HepG2 (cell line): ENCODE measurements around the gene FETUB. TPM values are rescaled to one million over a fixed set of nuclear protein-coding genes. Genes with fewer than 3 reads are reported as not detected.

Source experiments
- ATF1 ChIP-seq: IDR thresholded peaks from 2 replicates; pipeline ENCODE4 v1.6.1; 2016; ENCODE audit warnings: mild to moderate bottlenecking, control low read depth
- HMG20B ChIP-seq: conservative IDR thresholded peaks from 2 replicates; pipeline ENCODE4 v1.6.1; 2016; ENCODE audit warnings: missing genetic modification reagents, missing compliant biosample characterization
- HNF4G ChIP-seq, 2 experiments: sonication (generic) in 1 of 2; formaldehyde crosslinking in 1 of 2; IDR thresholded peaks; 2 replicates each; pipeline versions ENCODE4 v1.4.0 to v1.6.1; 2011 to 2020; ENCODE audit warnings: borderline replicate concordance in 2 of 2, low read depth in 2 of 2, mild to moderate bottlenecking in 2 of 2, low read length in 1 of 2, missing genetic modification reagents in 1 of 2, moderate library complexity in 1 of 2
- KDM1A ChIP-seq: IDR thresholded peaks from 2 replicates; pipeline ENCODE4 v1.6.1; 2016; ENCODE audit warnings: missing compliant biosample characterization
- NFE2L1 ChIP-seq: sonication (generic); formaldehyde crosslinking; IDR thresholded peaks from 2 replicates; pipeline ENCODE4 v1.4.0; 2020; ENCODE audit warnings: missing genetic modification reagents, mild to moderate bottlenecking, borderline replicate concordance
- NFKB2 ChIP-seq: sonication (generic); formaldehyde crosslinking; IDR thresholded peaks from 2 replicates; pipeline ENCODE4 v1.4.0; 2020; ENCODE audit warnings: missing genetic modification reagents, borderline replicate concordance
- NRL ChIP-seq: sonication (generic); formaldehyde crosslinking; IDR thresholded peaks from 2 replicates; pipeline ENCODE4 v1.5.0; 2020; ENCODE audit warnings: missing genetic modification reagents, mild to moderate bottlenecking, moderate library complexity, borderline replicate concordance
- SALL1 ChIP-seq: sonication (generic); formaldehyde crosslinking; IDR thresholded peaks from 2 replicates; pipeline ENCODE4 v1.8.0; 2022; ENCODE audit warnings: mild to moderate bottlenecking, missing genetic modification reagents
- TAF1 ChIP-seq: sonication (generic); formaldehyde crosslinking; IDR thresholded peaks from 2 replicates; pipeline ENCODE4 v1.4.0; 2020; ENCODE audit warnings: missing genetic modification reagents
- THYN1 ChIP-seq: sonication (generic); formaldehyde crosslinking; IDR thresholded peaks from 2 replicates; pipeline ENCODE4 v1.8.1; 2023; ENCODE audit warnings: low read depth, mild to moderate bottlenecking, moderate library complexity, missing genetic modification reagents, borderline replicate concordance
- ZNF570 ChIP-seq: sonication (generic); formaldehyde crosslinking; IDR thresholded peaks from 2 replicates; pipeline ENCODE4 v1.4.0; 2020; ENCODE audit warnings: mild to moderate bottlenecking, missing genetic modification reagents, borderline replicate concordance
- ZNF607 ChIP-seq: sonication (generic); formaldehyde crosslinking; IDR thresholded peaks from 2 replicates; pipeline ENCODE4 v1.5.1; 2020; ENCODE audit warnings: missing genetic modification reagents, mild to moderate bottlenecking, borderline replicate concordance
- ZNF737 ChIP-seq: sonication (generic); formaldehyde crosslinking; IDR thresholded peaks from 2 replicates; pipeline ENCODE4 v1.5.0; 2020; ENCODE audit warnings: missing genetic modification reagents, mild to moderate bottlenecking, borderline replicate concordance
- polyA plus RNA-seq, 8 experiments: library from polyadenylated mRNA; depleted of rRNA in 3 of 8; stranded (reverse) in 7 of 8; unstranded in 1 of 8; fragments of >200 nt; fragmentation: Illumina TruSeq in 4 of 8; extraction: Trizol in 4 of 8; gene quantifications; 2 replicates each; pipeline versions ENCODE4 v1.2.1 to v1.2.3, GENCODE V29; 2011 to 2016; ENCODE audit warnings: low read depth in 4 of 8, missing spikeins in 1 of 8, mixed read lengths in 1 of 8; ENCODE audit not compliant: insufficient read depth in 1 of 8
- total RNA-seq, 5 experiments: library from RNA; depleted of rRNA; stranded (reverse); fragments of >200 nt; fragmentation: Illumina TruSeq; extraction: Trizol; gene quantifications; 2 replicates each; pipeline ENCODE4 v1.2.3, GENCODE V29; 2016; ENCODE audit warnings: low read depth in 1 of 5
- TF ChIP-seq, protein P1 (sequence below): sonication (generic); formaldehyde crosslinking; IDR thresholded peaks from 2 replicates; pipeline ENCODE4 v1.9.0; 2021; ENCODE audit warnings: mild to moderate bottlenecking, missing genetic modification reagents
- TF ChIP-seq, protein P2 (sequence below): sonication (generic); formaldehyde crosslinking; IDR thresholded peaks from 2 replicates; pipeline ENCODE4 v1.8.1; 2023; ENCODE audit warnings: mild to moderate bottlenecking, missing genetic modification reagents
- TF ChIP-seq, protein P3 (sequence below), 2 experiments: fragments of 450-650 bp in 1 of 2; sonication (generic) in 1 of 2; formaldehyde crosslinking; IDR thresholded peaks; 2 replicates each; pipeline versions ENCODE4 v1.5.0 to v1.8.0; 2020 to 2022; ENCODE audit warnings: mild to moderate bottlenecking in 1 of 2, missing genetic modification reagents in 1 of 2
- TF ChIP-seq, protein P4 (sequence below): sonication (generic); formaldehyde crosslinking; IDR thresholded peaks from 2 replicates; pipeline ENCODE4 v1.4.0; 2020; ENCODE audit warnings: missing genetic modification reagents, mild to moderate bottlenecking, borderline replicate concordance

FETUB gene
- total and polyA plus RNA-seq, 2 of the 13 experiments (the other 11 are each of a cell fraction or from before 2014, with no cell fraction given): 2.1 to 4.4 TPM

DNA sequence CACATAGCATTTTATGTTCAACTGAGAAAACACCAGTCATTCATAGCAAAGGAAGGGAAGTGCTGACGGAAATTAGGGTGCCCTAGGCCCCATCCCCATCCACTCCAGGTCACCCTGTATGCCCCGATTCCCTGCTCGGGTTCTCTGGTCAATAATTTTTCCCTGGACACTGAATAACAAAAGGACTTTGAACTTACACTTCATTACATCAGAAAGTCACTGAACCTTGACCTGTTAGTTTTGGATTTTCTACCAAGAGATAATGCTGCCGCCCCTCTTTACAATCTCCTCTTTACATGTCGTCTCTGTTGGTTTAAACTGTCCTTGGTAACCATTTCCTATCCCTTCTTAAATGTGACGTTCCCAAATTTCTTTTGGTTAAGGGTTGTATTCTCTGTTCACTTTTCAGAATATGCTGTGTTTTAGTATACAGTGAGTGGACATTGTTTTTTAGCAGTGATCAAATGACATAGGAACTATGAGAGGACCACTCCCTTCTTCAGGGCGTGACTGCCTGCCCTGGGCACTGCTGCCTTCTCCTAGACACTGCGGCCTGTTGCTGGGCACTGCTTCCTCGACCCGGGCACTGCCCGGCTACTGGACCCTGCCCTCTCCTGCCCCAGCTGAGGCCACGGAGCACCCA, 40.9 kb upstream of the FETUB start (continued):
- TF ChIP-seq, protein P1, sequence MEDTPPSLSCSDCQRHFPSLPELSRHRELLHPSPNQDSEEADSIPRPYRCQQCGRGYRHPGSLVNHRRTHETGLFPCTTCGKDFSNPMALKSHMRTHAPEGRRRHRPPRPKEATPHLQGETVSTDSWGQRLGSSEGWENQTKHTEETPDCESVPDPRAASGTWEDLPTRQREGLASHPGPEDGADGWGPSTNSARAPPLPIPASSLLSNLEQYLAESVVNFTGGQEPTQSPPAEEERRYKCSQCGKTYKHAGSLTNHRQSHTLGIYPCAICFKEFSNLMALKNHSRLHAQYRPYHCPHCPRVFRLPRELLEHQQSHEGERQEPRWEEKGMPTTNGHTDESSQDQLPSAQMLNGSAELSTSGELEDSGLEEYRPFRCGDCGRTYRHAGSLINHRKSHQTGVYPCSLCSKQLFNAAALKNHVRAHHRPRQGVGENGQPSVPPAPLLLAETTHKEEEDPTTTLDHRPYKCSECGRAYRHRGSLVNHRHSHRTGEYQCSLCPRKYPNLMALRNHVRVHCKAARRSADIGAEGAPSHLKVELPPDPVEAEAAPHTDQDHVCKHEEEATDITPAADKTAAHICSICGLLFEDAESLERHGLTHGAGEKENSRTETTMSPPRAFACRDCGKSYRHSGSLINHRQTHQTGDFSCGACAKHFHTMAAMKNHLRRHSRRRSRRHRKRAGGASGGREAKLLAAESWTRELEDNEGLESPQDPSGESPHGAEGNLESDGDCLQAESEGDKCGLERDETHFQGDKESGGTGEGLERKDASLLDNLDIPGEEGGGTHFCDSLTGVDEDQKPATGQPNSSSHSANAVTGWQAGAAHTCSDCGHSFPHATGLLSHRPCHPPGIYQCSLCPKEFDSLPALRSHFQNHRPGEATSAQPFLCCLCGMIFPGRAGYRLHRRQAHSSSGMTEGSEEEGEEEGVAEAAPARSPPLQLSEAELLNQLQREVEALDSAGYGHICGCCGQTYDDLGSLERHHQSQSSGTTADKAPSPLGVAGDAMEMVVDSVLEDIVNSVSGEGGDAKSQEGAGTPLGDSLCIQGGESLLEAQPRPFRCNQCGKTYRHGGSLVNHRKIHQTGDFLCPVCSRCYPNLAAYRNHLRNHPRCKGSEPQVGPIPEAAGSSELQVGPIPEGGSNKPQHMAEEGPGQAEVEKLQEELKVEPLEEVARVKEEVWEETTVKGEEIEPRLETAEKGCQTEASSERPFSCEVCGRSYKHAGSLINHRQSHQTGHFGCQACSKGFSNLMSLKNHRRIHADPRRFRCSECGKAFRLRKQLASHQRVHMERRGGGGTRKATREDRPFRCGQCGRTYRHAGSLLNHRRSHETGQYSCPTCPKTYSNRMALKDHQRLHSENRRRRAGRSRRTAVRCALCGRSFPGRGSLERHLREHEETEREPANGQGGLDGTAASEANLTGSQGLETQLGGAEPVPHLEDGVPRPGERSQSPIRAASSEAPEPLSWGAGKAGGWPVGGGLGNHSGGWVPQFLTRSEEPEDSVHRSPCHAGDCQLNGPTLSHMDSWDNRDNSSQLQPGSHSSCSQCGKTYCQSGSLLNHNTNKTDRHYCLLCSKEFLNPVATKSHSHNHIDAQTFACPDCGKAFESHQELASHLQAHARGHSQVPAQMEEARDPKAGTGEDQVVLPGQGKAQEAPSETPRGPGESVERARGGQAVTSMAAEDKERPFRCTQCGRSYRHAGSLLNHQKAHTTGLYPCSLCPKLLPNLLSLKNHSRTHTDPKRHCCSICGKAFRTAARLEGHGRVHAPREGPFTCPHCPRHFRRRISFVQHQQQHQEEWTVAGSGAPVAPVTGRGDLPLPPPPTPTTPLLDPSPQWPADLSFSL (CRISPR knock-in tag): no peak
- TF ChIP-seq HMG20B (no peak; the same call in 1 of the 2 replicates), TAF1 (CRISPR knock-in tag) (no peak), ZNF737 (CRISPR knock-in tag) (no peak), NFKB2 (no peak), KDM1A (CRISPR knock-in tag) (no peak), NFE2L1 (CRISPR knock-in tag) (no peak), ZNF570 (CRISPR knock-in tag) (no peak), ATF1 (no peak), SALL1 (CRISPR knock-in tag) (peak; percentile 92), ZNF607 (CRISPR knock-in tag) (no peak), THYN1 (CRISPR knock-in tag) (no peak), NRL (CRISPR knock-in tag) (no peak), HNF4G (IDR thresholded peaks at IDR 0.05; ENCODE audit: borderline replicate concordance, low read depth, low read length) (peak; percentile 97), HNF4G (CRISPR knock-in tag; IDR thresholded peaks at IDR 0.05; ENCODE audit: borderline replicate concordance, low read depth) (peak; percentile 93; the same call in 1 of the 2 replicates)
- TF ChIP-seq, protein P2, sequence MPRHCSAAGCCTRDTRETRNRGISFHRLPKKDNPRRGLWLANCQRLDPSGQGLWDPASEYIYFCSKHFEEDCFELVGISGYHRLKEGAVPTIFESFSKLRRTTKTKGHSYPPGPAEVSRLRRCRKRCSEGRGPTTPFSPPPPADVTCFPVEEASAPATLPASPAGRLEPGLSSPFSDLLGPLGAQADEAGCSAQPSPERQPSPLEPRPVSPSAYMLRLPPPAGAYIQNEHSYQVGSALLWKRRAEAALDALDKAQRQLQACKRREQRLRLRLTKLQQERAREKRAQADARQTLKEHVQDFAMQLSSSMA (CRISPR knock-in tag): peak; percentile 75; the same call in 1 of the 2 replicates
- TF ChIP-seq, protein P3, sequence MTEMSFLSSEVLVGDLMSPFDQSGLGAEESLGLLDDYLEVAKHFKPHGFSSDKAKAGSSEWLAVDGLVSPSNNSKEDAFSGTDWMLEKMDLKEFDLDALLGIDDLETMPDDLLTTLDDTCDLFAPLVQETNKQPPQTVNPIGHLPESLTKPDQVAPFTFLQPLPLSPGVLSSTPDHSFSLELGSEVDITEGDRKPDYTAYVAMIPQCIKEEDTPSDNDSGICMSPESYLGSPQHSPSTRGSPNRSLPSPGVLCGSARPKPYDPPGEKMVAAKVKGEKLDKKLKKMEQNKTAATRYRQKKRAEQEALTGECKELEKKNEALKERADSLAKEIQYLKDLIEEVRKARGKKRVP (CRISPR knock-in tag; IDR thresholded peaks at IDR 0.05): peak in 1 of 2 experiments; percentile 99; a peak in 2 of 4 replicates
- TF ChIP-seq, protein P4, sequence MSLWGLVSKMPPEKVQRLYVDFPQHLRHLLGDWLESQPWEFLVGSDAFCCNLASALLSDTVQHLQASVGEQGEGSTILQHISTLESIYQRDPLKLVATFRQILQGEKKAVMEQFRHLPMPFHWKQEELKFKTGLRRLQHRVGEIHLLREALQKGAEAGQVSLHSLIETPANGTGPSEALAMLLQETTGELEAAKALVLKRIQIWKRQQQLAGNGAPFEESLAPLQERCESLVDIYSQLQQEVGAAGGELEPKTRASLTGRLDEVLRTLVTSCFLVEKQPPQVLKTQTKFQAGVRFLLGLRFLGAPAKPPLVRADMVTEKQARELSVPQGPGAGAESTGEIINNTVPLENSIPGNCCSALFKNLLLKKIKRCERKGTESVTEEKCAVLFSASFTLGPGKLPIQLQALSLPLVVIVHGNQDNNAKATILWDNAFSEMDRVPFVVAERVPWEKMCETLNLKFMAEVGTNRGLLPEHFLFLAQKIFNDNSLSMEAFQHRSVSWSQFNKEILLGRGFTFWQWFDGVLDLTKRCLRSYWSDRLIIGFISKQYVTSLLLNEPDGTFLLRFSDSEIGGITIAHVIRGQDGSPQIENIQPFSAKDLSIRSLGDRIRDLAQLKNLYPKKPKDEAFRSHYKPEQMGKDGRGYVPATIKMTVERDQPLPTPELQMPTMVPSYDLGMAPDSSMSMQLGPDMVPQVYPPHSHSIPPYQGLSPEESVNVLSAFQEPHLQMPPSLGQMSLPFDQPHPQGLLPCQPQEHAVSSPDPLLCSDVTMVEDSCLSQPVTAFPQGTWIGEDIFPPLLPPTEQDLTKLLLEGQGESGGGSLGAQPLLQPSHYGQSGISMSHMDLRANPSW: peak; percentile 73
